Measurements from ENCODE around the gene ENDOG. TPM values are rescaled to one million over a fixed set of nuclear protein-coding genes. Genes with fewer than 3 reads are reported as not detected.

The ENDOG gene
- total and polyA plus RNA-seq, 2 experiments from 2014 or later, result 15.1 to 23.5 TPM

DNA sequence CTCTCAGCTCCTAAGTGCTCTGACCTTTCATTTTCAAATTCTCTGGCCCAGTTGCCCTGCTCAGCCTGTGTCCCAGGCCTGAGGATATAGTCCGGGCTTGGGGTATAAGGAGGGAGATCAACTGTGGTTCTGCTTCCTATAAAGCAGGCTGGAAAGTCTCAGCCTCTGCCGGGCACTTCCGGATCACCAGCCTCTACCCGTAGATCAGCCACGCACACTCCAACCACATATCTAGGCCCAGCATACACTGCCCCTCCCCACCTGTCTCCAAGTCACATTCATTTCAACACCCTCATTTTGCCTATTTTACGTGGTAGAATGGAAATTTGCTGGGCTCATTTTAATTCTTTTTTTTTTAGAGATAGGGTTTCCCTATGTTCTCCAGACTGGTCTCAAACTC lies 49.7 kb upstream of the ENDOG start (continued):
- TF ChIP-seq, protein P1, sequence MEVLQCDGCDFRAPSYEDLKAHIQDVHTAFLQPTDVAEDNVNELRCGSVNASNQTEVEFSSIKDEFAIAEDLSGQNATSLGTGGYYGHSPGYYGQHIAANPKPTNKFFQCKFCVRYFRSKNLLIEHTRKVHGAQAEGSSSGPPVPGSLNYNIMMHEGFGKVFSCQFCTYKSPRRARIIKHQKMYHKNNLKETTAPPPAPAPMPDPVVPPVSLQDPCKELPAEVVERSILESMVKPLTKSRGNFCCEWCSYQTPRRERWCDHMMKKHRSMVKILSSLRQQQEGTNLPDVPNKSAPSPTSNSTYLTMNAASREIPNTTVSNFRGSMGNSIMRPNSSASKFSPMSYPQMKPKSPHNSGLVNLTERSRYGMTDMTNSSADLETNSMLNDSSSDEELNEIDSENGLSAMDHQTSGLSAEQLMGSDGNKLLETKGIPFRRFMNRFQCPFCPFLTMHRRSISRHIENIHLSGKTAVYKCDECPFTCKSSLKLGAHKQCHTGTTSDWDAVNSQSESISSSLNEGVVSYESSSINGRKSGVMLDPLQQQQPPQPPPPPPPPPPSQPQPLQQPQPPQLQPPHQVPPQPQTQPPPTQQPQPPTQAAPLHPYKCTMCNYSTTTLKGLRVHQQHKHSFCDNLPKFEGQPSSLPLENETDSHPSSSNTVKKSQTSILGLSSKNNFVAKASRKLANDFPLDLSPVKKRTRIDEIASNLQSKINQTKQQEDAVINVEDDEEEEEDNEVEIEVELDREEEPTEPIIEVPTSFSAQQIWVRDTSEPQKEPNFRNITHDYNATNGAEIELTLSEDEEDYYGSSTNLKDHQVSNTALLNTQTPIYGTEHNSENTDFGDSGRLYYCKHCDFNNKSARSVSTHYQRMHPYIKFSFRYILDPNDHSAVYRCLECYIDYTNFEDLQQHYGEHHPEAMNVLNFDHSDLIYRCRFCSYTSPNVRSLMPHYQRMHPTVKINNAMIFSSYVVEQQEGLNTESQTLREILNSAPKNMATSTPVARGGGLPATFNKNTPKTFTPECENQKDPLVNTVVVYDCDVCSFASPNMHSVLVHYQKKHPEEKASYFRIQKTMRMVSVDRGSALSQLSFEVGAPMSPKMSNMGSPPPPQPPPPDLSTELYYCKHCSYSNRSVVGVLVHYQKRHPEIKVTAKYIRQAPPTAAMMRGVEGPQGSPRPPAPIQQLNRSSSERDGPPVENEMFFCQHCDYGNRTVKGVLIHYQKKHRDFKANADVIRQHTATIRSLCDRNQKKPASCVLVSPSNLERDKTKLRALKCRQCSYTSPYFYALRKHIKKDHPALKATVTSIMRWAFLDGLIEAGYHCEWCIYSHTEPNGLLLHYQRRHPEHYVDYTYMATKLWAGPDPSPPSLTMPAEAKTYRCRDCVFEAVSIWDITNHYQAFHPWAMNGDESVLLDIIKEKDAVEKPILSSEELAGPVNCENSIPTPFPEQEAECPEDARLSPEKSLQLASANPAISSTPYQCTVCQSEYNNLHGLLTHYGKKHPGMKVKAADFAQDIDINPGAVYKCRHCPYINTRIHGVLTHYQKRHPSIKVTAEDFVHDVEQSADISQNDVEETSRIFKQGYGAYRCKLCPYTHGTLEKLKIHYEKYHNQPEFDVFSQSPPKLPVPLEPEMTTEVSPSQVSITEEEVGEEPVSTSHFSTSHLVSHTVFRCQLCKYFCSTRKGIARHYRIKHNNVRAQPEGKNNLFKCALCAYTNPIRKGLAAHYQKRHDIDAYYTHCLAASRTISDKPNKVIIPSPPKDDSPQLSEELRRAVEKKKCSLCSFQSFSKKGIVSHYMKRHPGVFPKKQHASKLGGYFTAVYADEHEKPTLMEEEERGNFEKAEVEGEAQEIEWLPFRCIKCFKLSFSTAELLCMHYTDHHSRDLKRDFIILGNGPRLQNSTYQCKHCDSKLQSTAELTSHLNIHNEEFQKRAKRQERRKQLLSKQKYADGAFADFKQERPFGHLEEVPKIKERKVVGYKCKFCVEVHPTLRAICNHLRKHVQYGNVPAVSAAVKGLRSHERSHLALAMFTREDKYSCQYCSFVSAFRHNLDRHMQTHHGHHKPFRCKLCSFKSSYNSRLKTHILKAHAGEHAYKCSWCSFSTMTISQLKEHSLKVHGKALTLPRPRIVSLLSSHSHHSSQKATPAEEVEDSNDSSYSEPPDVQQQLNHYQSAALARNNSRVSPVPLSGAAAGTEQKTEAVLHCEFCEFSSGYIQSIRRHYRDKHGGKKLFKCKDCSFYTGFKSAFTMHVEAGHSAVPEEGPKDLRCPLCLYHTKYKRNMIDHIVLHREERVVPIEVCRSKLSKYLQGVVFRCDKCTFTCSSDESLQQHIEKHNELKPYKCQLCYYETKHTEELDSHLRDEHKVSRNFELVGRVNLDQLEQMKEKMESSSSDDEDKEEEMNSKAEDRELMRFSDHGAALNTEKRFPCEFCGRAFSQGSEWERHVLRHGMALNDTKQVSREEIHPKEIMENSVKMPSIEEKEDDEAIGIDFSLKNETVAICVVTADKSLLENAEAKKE (CRISPR knock-in tag; IDR thresholded peaks at IDR 0.05), result no peak
- TF ChIP-seq CREB1 (CRISPR knock-in tag; IDR thresholded peaks at IDR 0.05; ENCODE audit: low read depth) (no peak), NANOG (IDR thresholded peaks at IDR 0.05; ENCODE audit: borderline replicate concordance) (no peak), ZNF114 (CRISPR knock-in tag; IDR thresholded peaks at IDR 0.05) (no peak), EZH2 (IDR thresholded peaks at IDR 0.05; ENCODE audit: low read depth, unreplicated experiment) (no peak), ZNF331 (CRISPR knock-in tag; IDR thresholded peaks at IDR 0.05; ENCODE audit: low read depth) (no peak)
- TF ChIP-seq, protein P2, sequence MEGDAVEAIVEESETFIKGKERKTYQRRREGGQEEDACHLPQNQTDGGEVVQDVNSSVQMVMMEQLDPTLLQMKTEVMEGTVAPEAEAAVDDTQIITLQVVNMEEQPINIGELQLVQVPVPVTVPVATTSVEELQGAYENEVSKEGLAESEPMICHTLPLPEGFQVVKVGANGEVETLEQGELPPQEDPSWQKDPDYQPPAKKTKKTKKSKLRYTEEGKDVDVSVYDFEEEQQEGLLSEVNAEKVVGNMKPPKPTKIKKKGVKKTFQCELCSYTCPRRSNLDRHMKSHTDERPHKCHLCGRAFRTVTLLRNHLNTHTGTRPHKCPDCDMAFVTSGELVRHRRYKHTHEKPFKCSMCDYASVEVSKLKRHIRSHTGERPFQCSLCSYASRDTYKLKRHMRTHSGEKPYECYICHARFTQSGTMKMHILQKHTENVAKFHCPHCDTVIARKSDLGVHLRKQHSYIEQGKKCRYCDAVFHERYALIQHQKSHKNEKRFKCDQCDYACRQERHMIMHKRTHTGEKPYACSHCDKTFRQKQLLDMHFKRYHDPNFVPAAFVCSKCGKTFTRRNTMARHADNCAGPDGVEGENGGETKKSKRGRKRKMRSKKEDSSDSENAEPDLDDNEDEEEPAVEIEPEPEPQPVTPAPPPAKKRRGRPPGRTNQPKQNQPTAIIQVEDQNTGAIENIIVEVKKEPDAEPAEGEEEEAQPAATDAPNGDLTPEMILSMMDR (conservative IDR thresholded peaks at IDR 0.05; ENCODE audit: low read depth in 2 of 2), result no peak

All from GM23338 (cell line).